GM23248 (cell line): Measurements from ENCODE around the gene SIGMAR1. TPM values are rescaled to one million over a fixed set of nuclear protein-coding genes. Genes with fewer than 3 reads are reported as not detected.

Experiments
- DNase-seq: peaks from one replicate; pipeline ENCODE4 v3.0.0-alpha.2; 2015
- H2AFZ ChIP-seq: fragments of 200-600 bp; sonication (generic); 2 replicates; pipeline ENCODE4 v1.6.1; 2016; ENCODE audit warnings: antibody characterized with exemption
- H3F3A ChIP-seq: fragments of 200-600 bp; sonication (generic); 2 replicates; pipeline ENCODE4 v1.6.1; 2016; ENCODE audit warnings: mild to moderate bottlenecking, antibody characterized with exemption, mixed run types; ENCODE audit not compliant: insufficient read depth
- H3K27ac ChIP-seq: fragments of 200-600 bp; sonication (generic); 2 replicates; pipeline ENCODE4 v1.5.1; 2016; ENCODE audit warnings: mild to moderate bottlenecking
- H3K27me3 ChIP-seq: fragments of 200-600 bp; sonication (generic); replicated peaks from 2 replicates; pipeline ENCODE4 v1.6.1; 2016; ENCODE audit warnings: mild to moderate bottlenecking; ENCODE audit not compliant: insufficient read depth
- H3K36me3 ChIP-seq: fragments of 200-600 bp; sonication (generic); 2 replicates; pipeline ENCODE4 v1.6.1; 2016; ENCODE audit warnings: low read depth, mild to moderate bottlenecking
- H3K4me1 ChIP-seq: fragments of 200-600 bp; sonication (generic); 2 replicates; pipeline ENCODE4 v1.6.1; 2016; ENCODE audit warnings: mild to moderate bottlenecking; ENCODE audit not compliant: insufficient read depth
- H3K4me2 ChIP-seq: fragments of 200-600 bp; sonication (generic); one replicate; pipeline ENCODE4 v1.6.1; 2016; ENCODE audit warnings: mild to moderate bottlenecking; ENCODE audit not compliant: unreplicated experiment
- H3K4me3 ChIP-seq: fragments of 200-600 bp; sonication (generic); 2 replicates; pipeline ENCODE4 v1.5.1; 2016; ENCODE audit warnings: mild to moderate bottlenecking
- H3K79me2 ChIP-seq: fragments of 200-600 bp; sonication (generic); 2 replicates; pipeline ENCODE4 v1.6.1; 2016; ENCODE audit warnings: mild to moderate bottlenecking; ENCODE audit not compliant: insufficient read depth
- H3K9ac ChIP-seq: fragments of 200-600 bp; sonication (generic); 2 replicates; pipeline ENCODE4 v1.6.1; 2016; ENCODE audit warnings: mild to moderate bottlenecking
- H3K9me2 ChIP-seq: fragments of 200-600 bp; sonication (generic); 2 replicates; pipeline ENCODE4 v1.6.1; 2016; ENCODE audit warnings: mixed run types, mild to moderate bottlenecking, moderate library complexity; ENCODE audit not compliant: insufficient read depth
- H3K9me3 ChIP-seq: fragments of 200-600 bp; sonication (generic); one replicate; pipeline ENCODE4 v1.6.1; 2017; ENCODE audit warnings: low read depth
- H4K20me1 ChIP-seq: fragments of 200-600 bp; sonication (generic); 2 replicates; pipeline ENCODE4 v1.6.0; 2016; ENCODE audit not compliant: insufficient read depth
- EZH2 ChIP-seq: fragments of 200-600 bp; sonication (generic); IDR thresholded peaks from 2 replicates; pipeline ENCODE4 v1.6.1; 2018; ENCODE audit warnings: antibody characterized with exemption, mild to moderate bottlenecking; ENCODE audit not compliant: insufficient read depth, poor library complexity, severe bottlenecking
- EZH2phosphoT487 ChIP-seq: fragments of 200-600 bp; sonication (generic); IDR thresholded peaks from 2 replicates; pipeline ENCODE4 v1.6.1; 2018; ENCODE audit warnings: antibody characterized with exemption, moderate library complexity, mild to moderate bottlenecking, low read depth; ENCODE audit not compliant: insufficient read depth
- WGBS, 2 experiments: methylation state at CpG; one replicate each; pipeline ENCODE4 v1.1.6; 2015 to 2017; ENCODE audit warnings: low lambda C conversion rate in 2 of 2, low coverage in 1 of 2; ENCODE audit errors: missing lambda C conversion rate in 2 of 2; 5-methylcytosine and 5-hydroxymethylcytosine counted together
- in situ Hi-C: fragments of 300-500 bp; cut with MboI; formaldehyde crosslinking; loops from 2 replicates; pipeline ENCODE4 v1.15.0; 2020
- polyA plus RNA-seq: library from polyadenylated mRNA; unstranded; fragments of >200 nt; fragmentation: Nextera tagmentation; extraction: Ambion mirVana; gene quantifications from 2 replicates; pipeline ENCODE4 v1.2.1, GENCODE V29; 2016
- small RNA-seq: library from RNA; depleted of rRNA; stranded (forward); fragments of <200 nt; gene quantifications from one replicate; pipeline ENCODE3, GENCODE V24; 2014; ENCODE audit warnings: low read depth, low replicate concordance
- total RNA-seq: library from RNA; depleted of rRNA; stranded (reverse); fragments of >200 nt; shearing (Covaris generic); gene quantifications from 2 replicates; pipeline ENCODE4 v1.2.3, GENCODE V29; 2014; rRNA removed

SIGMAR1 gene
- total and polyA plus RNA-seq, 2 experiments from 2014 or later: 138 to 142 TPM

DNA sequence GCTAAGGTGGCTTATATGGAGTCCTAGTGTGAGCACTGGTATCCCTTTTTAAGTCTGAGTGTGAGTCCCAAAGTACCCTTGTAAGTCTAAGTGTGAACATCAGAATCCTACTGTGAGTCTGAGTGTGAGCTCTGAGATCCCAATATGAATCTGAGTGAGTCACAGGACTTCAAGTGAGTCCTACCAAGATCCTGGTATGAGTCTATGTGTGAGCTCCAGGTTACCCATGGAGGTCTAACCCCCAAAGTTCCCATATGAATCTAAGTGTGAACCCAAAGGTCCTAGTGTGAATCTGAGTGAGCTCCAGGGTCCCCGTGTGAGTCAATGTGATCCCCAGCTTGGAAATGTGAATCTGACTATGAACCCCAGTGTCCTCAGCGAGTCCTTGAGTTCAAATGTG, 50.3 kb downstream of the SIGMAR1 start:
- TF ChIP-seq EZH2 (no peak), EZH2phosphoT487 (no peak)
- no peak overlapping the region for H2AFZ ChIP-seq
- H4K20me1 ChIP-seq: no peaks in the 10 kb centered on the region
- H3K4me2 ChIP-seq: no peak overlapping the region
- no peak overlapping the region for H3K27ac ChIP-seq
- no peaks in the 10 kb centered on the region for H3K79me2 ChIP-seq
- no peaks in the 10 kb centered on the region for H3F3A ChIP-seq
- in situ Hi-C loops: no loop called here
- WGBS, 2 experiments: 44 to 46% methylated on average over 2 of the region's 2 CpGs
- no peaks in the 10 kb centered on the region for H3K9me2 ChIP-seq
- no peak for DNase-seq
- no peaks in the 10 kb centered on the region for H3K4me1 ChIP-seq
- H3K36me3 ChIP-seq: no peaks in the 10 kb centered on the region
- H3K9me3 ChIP-seq: no peaks in the 10 kb centered on the region
- no peak overlapping the region for H3K9ac ChIP-seq
- no peak overlapping the region for H3K4me3 ChIP-seq
- H3K27me3 ChIP-seq: peaks cover 71% of the 10 kb centered on the region

DNA sequence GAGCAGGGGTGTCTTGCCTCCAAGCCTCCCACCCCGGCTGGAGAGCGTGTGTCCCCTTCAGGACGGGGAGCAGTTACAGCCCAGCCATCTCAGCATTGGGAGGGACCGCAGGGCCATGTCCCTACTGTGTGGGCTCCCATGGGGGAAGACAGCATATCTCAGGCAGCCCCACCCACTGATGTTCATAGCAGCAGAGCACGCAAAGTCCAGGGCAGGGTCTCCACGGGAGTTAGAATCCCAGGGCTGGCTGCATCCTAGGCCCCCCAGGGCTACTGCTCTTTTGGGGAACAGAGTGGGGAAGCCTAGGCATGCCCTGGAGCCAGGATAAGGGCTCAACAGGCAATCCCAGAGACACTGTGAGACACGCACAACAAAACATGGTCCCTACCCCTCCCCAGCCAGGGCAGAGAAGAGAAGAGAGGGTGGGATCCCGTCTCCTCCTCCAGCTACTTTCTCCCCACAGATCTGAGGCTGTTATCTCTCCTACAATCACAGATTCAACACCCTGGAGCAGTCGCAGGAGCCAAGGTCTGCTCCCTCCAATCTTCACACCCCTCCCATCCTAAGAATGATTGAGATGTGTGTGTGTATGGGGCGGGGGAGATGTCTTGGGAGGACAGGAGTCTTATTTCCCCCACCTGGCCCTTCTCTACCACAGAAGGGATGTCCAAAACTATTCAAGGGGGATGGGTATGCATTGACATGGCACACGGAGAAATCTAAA, 51.5 kb downstream of the SIGMAR1 start:
- Histone ChIP-seq H3K27ac (no peak overlapping the region), H3K79me2 (no peaks in the 10 kb centered on the region), H3K9me3 (no peaks in the 10 kb centered on the region), H3K4me2 (no peak overlapping the region), H3K9ac (no peak overlapping the region), H3K4me3 (no peak overlapping the region), H4K20me1 (no peaks in the 10 kb centered on the region), H3K9me2 (no peaks in the 10 kb centered on the region), H3K36me3 (no peaks in the 10 kb centered on the region), H3F3A (no peaks in the 10 kb centered on the region), H3K27me3 (peaks cover 73% of the 10 kb centered on the region), H2AFZ (no peak overlapping the region), H3K4me1 (no peaks in the 10 kb centered on the region)
- no peak for DNase-seq
- no peak for TF ChIP-seq EZH2phosphoT487
- TF ChIP-seq EZH2: no peak
- in situ Hi-C loops: no loop called here
- 52 to 54% methylated on average over 10 to 11 of the region's 11 CpGs for WGBS, 2 experiments

DNA sequence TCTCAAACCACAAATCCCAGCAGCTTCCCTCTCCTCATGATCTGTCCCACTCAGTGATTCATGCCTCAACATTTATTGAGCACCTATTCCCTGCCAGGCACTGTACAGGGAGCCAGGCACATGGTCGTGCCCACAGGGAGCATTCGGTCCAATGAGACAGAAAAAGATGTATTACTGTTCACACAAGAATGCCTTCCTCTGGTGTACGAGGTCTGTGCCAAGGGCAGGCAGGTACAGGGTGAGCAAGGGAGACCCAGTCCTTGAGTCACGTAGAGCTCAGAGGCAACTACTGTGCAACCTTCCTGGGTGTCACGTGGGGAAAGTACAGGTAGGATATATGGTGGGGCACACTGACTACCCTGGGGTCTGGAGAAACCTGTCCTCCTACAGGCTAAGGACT, 52.6 kb downstream of the SIGMAR1 start:
- Histone ChIP-seq H3K36me3 (no peaks in the 10 kb centered on the region), H3K9ac (no peak overlapping the region), H3K4me3 (no peak overlapping the region), H3K79me2 (no peaks in the 10 kb centered on the region), H3K4me1 (no peaks in the 10 kb centered on the region), H3K27ac (no peak overlapping the region), H3K9me3 (no peaks in the 10 kb centered on the region), H3K27me3 (peaks cover 65% of the 10 kb centered on the region), H4K20me1 (no peaks in the 10 kb centered on the region), H3F3A (no peaks in the 10 kb centered on the region), H3K4me2 (no peak overlapping the region), H2AFZ (no peak overlapping the region), H3K9me2 (no peaks in the 10 kb centered on the region)
- TF ChIP-seq EZH2: no peak
- no peak for TF ChIP-seq EZH2phosphoT487
- DNase-seq: no peak
- in situ Hi-C loops: no loop called here
- WGBS, 2 experiments: 77 to 81% methylated on average over 5 of the region's 5 CpGs

Small RNA genes lying within 50 kb of the gene (small RNA-seq; reads per million reads assigned to genes)
- not detected for gene CCL27

Other genes with a start within 250 kb of the SIGMAR1 start
- 9.1 and 12.3 TPM in 2 replicates for gene FAM219A, start 179.2 kb downstream of the SIGMAR1 start, total RNA-seq
- 7.6 and 7.8 TPM in 2 replicates for gene FAM219A, start 179.2 kb downstream of the SIGMAR1 start, polyA plus RNA-seq
- gene DNAI1, start 179.0 kb downstream of the SIGMAR1 start, total RNA-seq: not detected in 2 replicates
- not detected in 2 replicates for gene DNAI1, start 179.0 kb downstream of the SIGMAR1 start, polyA plus RNA-seq
- gene ENHO, start 114.8 kb downstream of the SIGMAR1 start, total RNA-seq: not detected in 2 replicates
- gene ENHO, start 114.8 kb downstream of the SIGMAR1 start, polyA plus RNA-seq: 0.35 TPM in 1 of 2 replicates, not detected in the other
- gene CNTFR, start 48.1 kb downstream of the SIGMAR1 start, total RNA-seq: not detected in 2 replicates
- gene CNTFR, start 48.1 kb downstream of the SIGMAR1 start, polyA plus RNA-seq: not detected in 2 replicates
- gene RPP25L, start 25.7 kb downstream of the SIGMAR1 start, total RNA-seq: 16.9 and 28.7 TPM in 2 replicates
- 21.0 and 25.0 TPM in 2 replicates for gene RPP25L, start 25.7 kb downstream of the SIGMAR1 start, polyA plus RNA-seq
- 77.1 and 130 TPM in 2 replicates for gene DCTN3, start 17.3 kb downstream of the SIGMAR1 start, total RNA-seq
- 148 and 161 TPM in 2 replicates for gene DCTN3, start 17.3 kb downstream of the SIGMAR1 start, polyA plus RNA-seq
- 0.11 and 0.38 TPM in 2 replicates for gene ARID3C, start 8.7 kb downstream of the SIGMAR1 start, total RNA-seq
- not detected in 2 replicates for gene ARID3C, start 8.7 kb downstream of the SIGMAR1 start, polyA plus RNA-seq
- gene GALT, start 8.9 kb upstream of the SIGMAR1 start, total RNA-seq: 22.4 and 25.5 TPM in 2 replicates
- gene GALT, start 8.9 kb upstream of the SIGMAR1 start, polyA plus RNA-seq: 28.5 and 29.1 TPM in 2 replicates
- 50.7 and 52.3 TPM in 2 replicates for gene IL11RA, start 14.4 kb upstream of the SIGMAR1 start, total RNA-seq
- 44.0 and 44.1 TPM in 2 replicates for gene IL11RA, start 14.4 kb upstream of the SIGMAR1 start, polyA plus RNA-seq
- not detected in 2 replicates for gene CCL27, start 24.9 kb upstream of the SIGMAR1 start, total RNA-seq
- gene CCL27, start 24.9 kb upstream of the SIGMAR1 start, polyA plus RNA-seq: 0.48 and 0.50 TPM in 2 replicates
- not detected in 2 replicates for gene CCL19, start 53.5 kb upstream of the SIGMAR1 start, total RNA-seq
- not detected in 2 replicates for gene CCL19, start 53.5 kb upstream of the SIGMAR1 start, polyA plus RNA-seq
- gene CCL21, start 72.3 kb upstream of the SIGMAR1 start, total RNA-seq: not detected in 2 replicates
- gene CCL21, start 72.3 kb upstream of the SIGMAR1 start, polyA plus RNA-seq: not detected in 2 replicates